ENCODE results near the gene EDNRA. TPM values are rescaled to one million over a fixed set of nuclear protein-coding genes. Genes with fewer than 3 reads are reported as not detected.

The EDNRA gene
- total RNA-seq, 1 experiment from 2014 or later, result 0.13 TPM

GRCh38 chr4:147487616-147488015 lies 6.7 kb downstream of the EDNRA start:
- H3K27ac ChIP-seq (ENCODE audit: low read length), result no peak overlapping the region
- POLR2A ChIA-PET, result no interaction called here
- H3K9me3 ChIP-seq (ENCODE audit: control insufficient read depth, insufficient read depth, low read depth, low read length), result no peaks in the 10 kb centered on the region
- no peak overlapping the region for H3K4me3 ChIP-seq (ENCODE audit: low read depth in 2 of 2, low read length in 2 of 2)
- in situ Hi-C loops (cut with HindIII; ENCODE audit: low pct_unique_long_range_greater_than_20kb, low sequenced_read_pairs), result no loop called here
- H3K27me3 ChIP-seq (ENCODE audit: control insufficient read depth, insufficient read depth, low read length), result no peaks in the 10 kb centered on the region
- BruUV-seq (replicated peaks), result no TSS peak
- H3K4me1 ChIP-seq (ENCODE audit: control insufficient read depth, insufficient read depth, low read length), result no peaks in the 10 kb centered on the region
- no peak for TF ChIP-seq CTCF (IDR thresholded peaks at IDR 0.05)
- no peak for TF ChIP-seq REST (IDR thresholded peaks at IDR 0.05; ENCODE audit: insufficient read depth in 1 of 2, low read depth in 2 of 2, low read length in 1 of 2)
- no peak for TF ChIP-seq POLR2AphosphoS5 (IDR thresholded peaks at IDR 0.05; ENCODE audit: low read depth, low read length)
- TF ChIP-seq TCF7L2 (IDR thresholded peaks at IDR 0.05; ENCODE audit: low read depth, low read length), result no peak
- TF ChIP-seq SIN3A (IDR thresholded peaks at IDR 0.05; ENCODE audit: borderline replicate concordance, insufficient read depth, low read depth, low read length), result no peak
- ATAC-seq, result no peak
- DNase-seq (ENCODE audit: low read depth, low spot score), result no peak
- intact Hi-C loops (cut with micrococcal nuclease; ENCODE audit: unreplicated experiment), result no loop called here
- H3K36me3 ChIP-seq (ENCODE audit: control insufficient read depth, insufficient read depth, low read length), result no peaks in the 10 kb centered on the region
- CTCF ChIA-PET, result no interaction called here

- DNase-seq (ENCODE audit: low read depth, low spot score) (no peak), ATAC-seq (no peak)
- Histone ChIP-seq H3K36me3 (ENCODE audit: control insufficient read depth, insufficient read depth, low read length) (no peaks in the 10 kb centered on the region), H3K27ac (ENCODE audit: low read length) (no peak overlapping the region), H3K9me3 (ENCODE audit: control insufficient read depth, insufficient read depth, low read depth, low read length) (no peaks in the 10 kb centered on the region), H3K27me3 (ENCODE audit: control insufficient read depth, insufficient read depth, low read length) (no peaks in the 10 kb centered on the region), H3K4me3 (ENCODE audit: low read depth in 2 of 2, low read length in 2 of 2) (no peak overlapping the region), H3K4me1 (ENCODE audit: control insufficient read depth, insufficient read depth, low read length) (no peaks in the 10 kb centered on the region)
- in situ Hi-C loops (cut with HindIII; ENCODE audit: low pct_unique_long_range_greater_than_20kb, low sequenced_read_pairs), result no loop called here
- BruUV-seq (replicated peaks), result no TSS peak
- POLR2A ChIA-PET, result no interaction called here
- TF ChIP-seq REST (IDR thresholded peaks at IDR 0.05; ENCODE audit: insufficient read depth in 1 of 2, low read depth in 2 of 2, low read length in 1 of 2) (no peak), TCF7L2 (IDR thresholded peaks at IDR 0.05; ENCODE audit: low read depth, low read length) (no peak), SIN3A (IDR thresholded peaks at IDR 0.05; ENCODE audit: borderline replicate concordance, insufficient read depth, low read depth, low read length) (no peak), CTCF (IDR thresholded peaks at IDR 0.05) (no peak), POLR2AphosphoS5 (IDR thresholded peaks at IDR 0.05; ENCODE audit: low read depth, low read length) (no peak)
- CTCF ChIA-PET, result no interaction called here
- intact Hi-C loops (cut with micrococcal nuclease; ENCODE audit: unreplicated experiment), result no loop called here
Measured at GRCh38 chr4:147488556-147488955, 7.7 kb downstream of the EDNRA start.
